DMS153 treated with DMSO at 0.1 percent for 48 hours (cell line): ENCODE measurements around the gene EML1.
"Not testable (repeated sequence)": the region's sequence is repeated elsewhere in the genome, so short reads cannot be mapped to it uniquely, and the experiment has no call there.

ENCODE experiments used
- DNase-seq: peaks from one replicate; lab custom pipeline; 2025; ENCODE audit not compliant: unreplicated experiment; lab: John Stamatoyannopoulos, UW

Gene EML1

GRCh38 chr14:99930420-99931274 is 137.4 kb downstream of the EML1 start:
- no peak for DNase-seq

GRCh38 chr14:99931308-99931707 is 138.1 kb downstream of the EML1 start:
- DNase-seq, result no peak

- DNase-seq, result no peak
These were observed 142.8 kb downstream of the EML1 start for GRCh38 chr14:99936056-99936455.

GRCh38 chr14:99936738-99937474 is 143.7 kb downstream of the EML1 start:
- no peak for DNase-seq

- no peak for DNase-seq
These were observed 144.4 kb downstream of the EML1 start for GRCh38 chr14:99937475-99938244.

- no peak for DNase-seq
These were observed 145.2 kb downstream of the EML1 start for GRCh38 chr14:99938376-99938775.

- no peak for DNase-seq
These were observed 145.7 kb downstream of the EML1 start for GRCh38 chr14:99938896-99939295.

- no peak for DNase-seq
These were observed 146.2 kb downstream of the EML1 start for GRCh38 chr14:99939421-99939820.

GRCh38 chr14:99940064-99940463 is 146.9 kb downstream of the EML1 start:
- no peak for DNase-seq

- no peak for DNase-seq
These were observed 148.0 kb downstream of the EML1 start for GRCh38 chr14:99941211-99941610.

GRCh38 chr14:99943620-99944019 is 150.4 kb downstream of the EML1 start:
- DNase-seq, result no peak

- DNase-seq, result no peak
These were observed 151.0 kb downstream of the EML1 start for GRCh38 chr14:99944241-99944651.

- no peak for DNase-seq
These were observed 152.8 kb downstream of the EML1 start for GRCh38 chr14:99945732-99946651.

- DNase-seq, result no peak
These were observed 153.7 kb downstream of the EML1 start for GRCh38 chr14:99946652-99947489.

- no peak for DNase-seq
These were observed 154.5 kb downstream of the EML1 start for GRCh38 chr14:99947695-99948094.

GRCh38 chr14:99949011-99949732 is 156.0 kb downstream of the EML1 start:
- not testable (repeated sequence) for DNase-seq

- DNase-seq, result no peak
These were observed 157.0 kb downstream of the EML1 start for GRCh38 chr14:99950181-99950580.

- DNase-seq, result no peak
These were observed 157.9 kb downstream of the EML1 start for GRCh38 chr14:99951085-99951484.

GRCh38 chr14:99952039-99952438 is 158.8 kb downstream of the EML1 start:
- no peak for DNase-seq
